Heart left ventricle (tissue), 13 donors: ENCODE results near the gene SPATA21.

ENCODE experiments used
- POLR2A ChIP-seq, 2 donors: fragments of 450-650 bp; IDR thresholded peaks; one replicate each; pipeline ENCODE4 v1.6.1; 2017; ENCODE audit warnings: antibody characterized with exemption in 2 of 2, mild to moderate bottlenecking in 2 of 2, moderate library complexity in 2 of 2
- TF ChIP-seq, protein P1 (sequence below), 12 donors: fragments of 200-600 bp; sonication (generic) in 4 of 12; IDR thresholded peaks; one replicate each; pipeline versions ENCODE4 v1.5.0 to v1.8.0; 2018 to 2022; ENCODE audit warnings: antibody characterized with exemption in 12 of 12, mild to moderate bottlenecking in 5 of 12
- donor health status: ischemic (EF 13 %, LVEDD 7.1; RV severe dilation, severe dysfunction).
- donor health status: DM: no; HTN: yes; CAD: no.
- donor health status: DM: no; HTN: no; CAD: no.
- donor health status: ischemic (EF 25% LVEDD 6.9; RV normal size, moderate dysfunction).
- donor health status: ischemic (EF 25% LVEDD 5.7; RV mildly dilated, moderate dysfunction).
- donor health status: ischemic (EF 35%, LVEDD 5.7; RV mildly dilated, moderate dysfunction).
- donor health status: nonischemic (EF 11% LVEDD 7.7; RV severe dilation, severe dysfunction).
- donor health status: DM: yes; HTN: yes; CAD: no.
- donor health status: PGD.
- donor health status: ischemic (EF 29% LVEDD 5.4; RV normal size, mild dysfunction).
- donor health status: nonischemic (EF 23%, LVEDD 6.1; RV moderate dilation, normal function).

- TF ChIP-seq, protein P1, sequence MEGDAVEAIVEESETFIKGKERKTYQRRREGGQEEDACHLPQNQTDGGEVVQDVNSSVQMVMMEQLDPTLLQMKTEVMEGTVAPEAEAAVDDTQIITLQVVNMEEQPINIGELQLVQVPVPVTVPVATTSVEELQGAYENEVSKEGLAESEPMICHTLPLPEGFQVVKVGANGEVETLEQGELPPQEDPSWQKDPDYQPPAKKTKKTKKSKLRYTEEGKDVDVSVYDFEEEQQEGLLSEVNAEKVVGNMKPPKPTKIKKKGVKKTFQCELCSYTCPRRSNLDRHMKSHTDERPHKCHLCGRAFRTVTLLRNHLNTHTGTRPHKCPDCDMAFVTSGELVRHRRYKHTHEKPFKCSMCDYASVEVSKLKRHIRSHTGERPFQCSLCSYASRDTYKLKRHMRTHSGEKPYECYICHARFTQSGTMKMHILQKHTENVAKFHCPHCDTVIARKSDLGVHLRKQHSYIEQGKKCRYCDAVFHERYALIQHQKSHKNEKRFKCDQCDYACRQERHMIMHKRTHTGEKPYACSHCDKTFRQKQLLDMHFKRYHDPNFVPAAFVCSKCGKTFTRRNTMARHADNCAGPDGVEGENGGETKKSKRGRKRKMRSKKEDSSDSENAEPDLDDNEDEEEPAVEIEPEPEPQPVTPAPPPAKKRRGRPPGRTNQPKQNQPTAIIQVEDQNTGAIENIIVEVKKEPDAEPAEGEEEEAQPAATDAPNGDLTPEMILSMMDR (IDR thresholded peaks at IDR 0.05) = no peak
- no peak for TF ChIP-seq POLR2A (IDR thresholded peaks at IDR 0.05)
Observed at GRCh38 chr1:16450863-16451481, 13.7 kb upstream of the SPATA21 start.
